H9 (cell line): ENCODE data around the gene CBFA2T2. TPM values are rescaled to one million over a fixed set of nuclear protein-coding genes. Genes with fewer than 3 reads are reported as not detected.

Experiments
- DNase-seq: peaks from one replicate; pipeline ENCODE4 v3.0.0-alpha.2; 2017
- H2AFZ ChIP-seq: one replicate; pipeline ENCODE4 v1.6.1; 2013; ENCODE audit warnings: mild to moderate bottlenecking, low read length, control low read depth, moderate library complexity
- H2AK5ac ChIP-seq: 2 replicates; pipeline ENCODE4 v1.6.1; 2013; ENCODE audit warnings: low read length, control low read depth, mixed read lengths; ENCODE audit not compliant: insufficient read length
- H2BK120ac ChIP-seq: one replicate; pipeline ENCODE4 v1.6.1; 2013; ENCODE audit warnings: low read depth, mild to moderate bottlenecking, low read length, control low read depth, inconsistent platforms; ENCODE audit not compliant: poor library complexity, severe bottlenecking
- H2BK12ac ChIP-seq: 2 replicates; pipeline ENCODE4 v1.6.1; 2013; ENCODE audit warnings: low read length, control low read depth, mixed read lengths, low read depth; ENCODE audit not compliant: insufficient read length
- H2BK15ac ChIP-seq: 2 replicates; pipeline ENCODE4 v1.6.1; 2013; ENCODE audit warnings: low read depth, low read length, control low read depth
- H2BK20ac ChIP-seq: one replicate; pipeline ENCODE4 v1.6.1; 2013; ENCODE audit warnings: low read depth, mild to moderate bottlenecking, low read length, control low read depth, inconsistent platforms; ENCODE audit not compliant: poor library complexity, severe bottlenecking
- H2BK5ac ChIP-seq: 2 replicates; pipeline ENCODE4 v1.6.1; 2013; ENCODE audit warnings: low read length, control low read depth, mixed read lengths; ENCODE audit not compliant: insufficient read length
- H3K14ac ChIP-seq: 2 replicates; pipeline ENCODE4 v1.6.1; 2013; ENCODE audit warnings: low read length, control low read depth; ENCODE audit not compliant: insufficient read depth
- H3K18ac ChIP-seq: 2 replicates; pipeline ENCODE4 v1.6.1; 2013; ENCODE audit warnings: low read depth, mild to moderate bottlenecking, mixed read lengths, low read length, control low read depth; ENCODE audit not compliant: insufficient read length
- H3K23ac ChIP-seq: 2 replicates; pipeline ENCODE4 v1.6.1; 2013; ENCODE audit warnings: low read length, control low read depth, mixed read lengths, low read depth; ENCODE audit not compliant: insufficient read length
- H3K23me2 ChIP-seq: 2 replicates; pipeline ENCODE4 v1.6.1; 2013; ENCODE audit warnings: low read depth, mild to moderate bottlenecking, mixed read lengths, low read length, control low read depth; ENCODE audit not compliant: insufficient read length, poor library complexity, severe bottlenecking
- H3K27ac ChIP-seq: 2 replicates; pipeline ENCODE4 v1.5.1; 2013; ENCODE audit warnings: low read length, control low read depth, mixed read lengths, low read depth; ENCODE audit not compliant: insufficient read length
- H3K27me3 ChIP-seq: 2 replicates; pipeline ENCODE4 v1.6.1; 2013; ENCODE audit warnings: low read length, control low read depth, inconsistent platforms; ENCODE audit not compliant: insufficient read depth
- H3K4ac ChIP-seq: 2 replicates; pipeline ENCODE4 v1.6.1; 2013; ENCODE audit warnings: low read depth, mild to moderate bottlenecking, control low read depth, inconsistent platforms, low read length, moderate library complexity
- H3K4me1 ChIP-seq: 2 replicates; pipeline ENCODE4 v1.6.1; 2013; ENCODE audit warnings: low read length, control low read depth, inconsistent platforms; ENCODE audit not compliant: insufficient read depth
- H3K4me2 ChIP-seq: 2 replicates; pipeline ENCODE4 v1.6.1; 2013; ENCODE audit warnings: low read length, control low read depth, mixed read lengths; ENCODE audit not compliant: insufficient read length, insufficient read depth
- H3K56ac ChIP-seq: 2 replicates; pipeline ENCODE4 v1.6.1; 2013; ENCODE audit warnings: low read depth, mild to moderate bottlenecking, mixed read lengths, low read length, control low read depth; ENCODE audit not compliant: insufficient read length
- H3K79me1 ChIP-seq: 2 replicates; pipeline ENCODE4 v1.6.1; 2013; ENCODE audit warnings: low read depth, mild to moderate bottlenecking, moderate library complexity, low read length, control low read depth, inconsistent platforms; ENCODE audit not compliant: insufficient read depth, poor library complexity, severe bottlenecking
- H3K79me2 ChIP-seq: 2 replicates; pipeline ENCODE4 v1.6.1; 2013; ENCODE audit warnings: low read length, control low read depth, inconsistent platforms; ENCODE audit not compliant: insufficient read depth
- H3K9ac ChIP-seq: 2 replicates; pipeline ENCODE4 v1.6.1; 2013; ENCODE audit warnings: low read length, control low read depth, mixed read lengths; ENCODE audit not compliant: insufficient read length; ENCODE audit errors: extremely low read depth
- H3K9me3 ChIP-seq: one replicate; pipeline ENCODE4 v1.6.1; 2013; ENCODE audit warnings: low read depth, low read length, inconsistent platforms; ENCODE audit not compliant: control insufficient read depth
- H3T11ph ChIP-seq: one replicate; pipeline ENCODE4 v1.6.1; 2013; ENCODE audit warnings: mild to moderate bottlenecking, low read length, control low read depth, inconsistent platforms
- H4K20me1 ChIP-seq: one replicate; pipeline ENCODE4 v1.6.1; 2013; ENCODE audit not compliant: control insufficient read depth, insufficient read length, insufficient read depth
- H4K5ac ChIP-seq: 2 replicates; pipeline ENCODE4 v1.6.1; 2013; ENCODE audit warnings: low read depth, mild to moderate bottlenecking, mixed read lengths, low read length, control low read depth; ENCODE audit not compliant: insufficient read length
- H4K8ac ChIP-seq: replicated peaks from 2 replicates; pipeline ENCODE4 v1.6.1; 2013; ENCODE audit warnings: low read length, control low read depth, mixed read lengths, low read depth; ENCODE audit not compliant: insufficient read length
- H4K91ac ChIP-seq: 2 replicates; pipeline ENCODE4 v1.6.1; 2013; ENCODE audit warnings: low read depth, mild to moderate bottlenecking, moderate library complexity, mixed read lengths, low read length, control low read depth; ENCODE audit not compliant: insufficient read length
- H3K27ac Mint-ChIP-seq, 3 experiments: 2 replicates in 2 of 3; 3 replicates in 1 of 3; pipeline ENCODE4 v1.8.0; 2020 to 2021; ENCODE audit warnings: mixed read lengths in 3 of 3, mild to moderate bottlenecking in 1 of 3, moderate library complexity in 1 of 3
- H3K27me3 Mint-ChIP-seq: 2 replicates; pipeline ENCODE4 v1.8.0; 2021; ENCODE audit warnings: low read depth, mild to moderate bottlenecking, moderate library complexity, mixed read lengths
- H3K36me3 Mint-ChIP-seq, 3 experiments: 2 replicates in 2 of 3; 3 replicates in 1 of 3; pipeline ENCODE4 v1.8.0; 2020 to 2021; ENCODE audit warnings: low read depth in 3 of 3, mixed read lengths in 3 of 3; ENCODE audit not compliant: insufficient read depth in 1 of 3
- H3K4me1 Mint-ChIP-seq, 2 experiments: 2 replicates each; pipeline ENCODE4 v1.8.0; 2020; ENCODE audit warnings: mixed read lengths in 2 of 2
- H3K4me3 Mint-ChIP-seq, 2 experiments: 2 replicates in 1 of 2; 3 replicates in 1 of 2; pipeline ENCODE4 v1.8.0; 2020 to 2021; ENCODE audit warnings: mild to moderate bottlenecking in 2 of 2, mixed read lengths in 2 of 2, moderate library complexity in 1 of 2
- H3K9me3 Mint-ChIP-seq, 2 experiments: 2 replicates in 1 of 2; 3 replicates in 1 of 2; pipeline ENCODE4 v1.8.0; 2020; ENCODE audit warnings: mild to moderate bottlenecking in 2 of 2, mixed read lengths in 2 of 2, moderate library complexity in 1 of 2
- CTCF ChIP-seq: fragments of 200-600 bp; sonication (generic); conservative IDR thresholded peaks from 3 replicates; pipeline ENCODE4 v1.8.0; 2021; ENCODE audit warnings: antibody characterized with exemption, mild to moderate bottlenecking
- WGBS: extraction: QIAGEN DNeasy Blood & Tissue Kit; methylation state at CpG from one replicate; pipeline ENCODE4 v1.1.7; 2013; ENCODE audit warnings: missing lambda C conversion rate, low lambda C conversion rate, mixed read lengths; ENCODE audit not compliant: insufficient read length; ENCODE audit errors: extremely low coverage; 5-methylcytosine and 5-hydroxymethylcytosine counted together
- total RNA-seq: library from RNA; stranded (reverse); gene quantifications from 2 replicates; pipeline ENCODE4 v1.2.1, GENCODE V29; 2021

Gene CBFA2T2
- total RNA-seq, 1 experiment from 2014 or later, result 11.2 TPM

GRCh38 chr20:33621717-33622400 lies 132.0 kb downstream of the CBFA2T2 start:
- Histone ChIP-seq H3K79me2 (no peaks in the 10 kb centered on the region), H2BK12ac (no peak overlapping the region), H3K9me3 (no peaks in the 10 kb centered on the region), H4K20me1 (no peaks in the 10 kb centered on the region), H2AFZ (no peak overlapping the region), H3K4me1 (no peaks in the 10 kb centered on the region), H3K23ac (no peak overlapping the region), H2BK120ac (no peak overlapping the region), H4K91ac (no peak overlapping the region), H3K4ac (no peak overlapping the region), H2AK5ac (no peak overlapping the region), H3K79me1 (no peaks in the 10 kb centered on the region), H2BK20ac (no peak overlapping the region), H3K4me2 (no peak overlapping the region), H3K18ac (no peak overlapping the region), H3K56ac (no peak overlapping the region), H3K27ac (no peak overlapping the region), H3K23me2 (no peaks in the 10 kb centered on the region), H3T11ph (no peak overlapping the region), H3K27me3 (no peaks in the 10 kb centered on the region), H2BK15ac (no peak overlapping the region), H4K8ac (no peak overlapping the region), H4K5ac (no peak overlapping the region), H3K14ac (no peak overlapping the region), H2BK5ac (no peak overlapping the region), H3K9ac (no peak overlapping the region)
- Mint-ChIP-seq H3K27me3 (no peaks in the 10 kb centered on the region), H3K4me3 (no peak overlapping the region), H3K27ac (no peak overlapping the region; a peak in 1 of 7 replicates), H3K4me1 (peaks cover 0 to 3% of the 10 kb centered on the region in 2 experiments; a peak in 1 of 4 replicates), H3K9me3 (no peaks in the 10 kb centered on the region), H3K36me3 (peaks cover 11 to 44% (median 28%) of the 10 kb centered on the region in 3 experiments; a peak in 6 of 7 replicates)
- TF ChIP-seq CTCF, result no peak
- WGBS, result no CpG with 5 or more reads among the region's 4 CpGs
- no peak for DNase-seq
